22Rv1 (cell line): ENCODE results near the gene PPARG.

Experiments
- H3K27ac ChIP-seq: fragments of 450-650 bp; 2 replicates; pipeline ENCODE4 v1.5.1; 2017
- ZFX ChIP-seq: fragments of 450-650 bp; IDR thresholded peaks from 2 replicates; pipeline ENCODE4 v1.6.1; 2017; ENCODE audit warnings: antibody characterized with exemption, borderline replicate concordance
- TF ChIP-seq, protein P1 (sequence below): fragments of 450-650 bp; IDR thresholded peaks from 2 replicates; pipeline ENCODE4 v1.5.1; 2017; ENCODE audit warnings: mild to moderate bottlenecking

Gene PPARG

DNA sequence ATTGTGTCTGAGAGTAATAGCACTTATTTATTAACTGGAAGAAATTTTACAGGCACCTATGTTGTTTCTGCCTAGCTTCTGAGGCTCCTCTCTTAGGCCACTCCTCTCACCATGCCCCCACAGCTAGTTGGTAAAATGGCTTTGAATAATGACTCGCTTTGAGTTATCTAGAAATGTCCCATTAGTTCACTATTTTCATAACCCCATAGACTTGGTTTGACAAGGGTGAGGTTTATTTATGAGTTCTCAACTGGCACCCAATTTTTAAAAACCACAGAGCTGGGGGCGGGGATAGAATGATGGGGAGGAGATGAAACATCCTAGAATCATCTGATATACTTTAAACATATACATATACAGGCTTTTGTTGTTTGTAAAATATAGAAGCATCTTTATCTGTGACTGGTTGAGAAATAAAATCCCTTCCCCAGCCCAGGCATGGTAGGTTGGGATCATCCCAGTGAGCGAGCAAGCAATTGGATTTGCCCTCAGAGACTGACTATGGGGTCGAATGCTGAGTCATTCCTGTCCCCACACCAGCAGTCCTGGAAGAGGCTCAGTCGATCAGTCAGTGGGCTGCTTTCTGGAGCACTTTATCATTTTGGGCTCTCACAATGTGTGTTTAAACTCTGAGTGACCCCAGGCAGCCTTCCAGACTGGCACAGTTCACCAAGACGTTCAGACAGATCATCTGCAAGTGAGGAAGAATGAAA is 135.2 kb downstream of the PPARG start:
- TF ChIP-seq, protein P1, sequence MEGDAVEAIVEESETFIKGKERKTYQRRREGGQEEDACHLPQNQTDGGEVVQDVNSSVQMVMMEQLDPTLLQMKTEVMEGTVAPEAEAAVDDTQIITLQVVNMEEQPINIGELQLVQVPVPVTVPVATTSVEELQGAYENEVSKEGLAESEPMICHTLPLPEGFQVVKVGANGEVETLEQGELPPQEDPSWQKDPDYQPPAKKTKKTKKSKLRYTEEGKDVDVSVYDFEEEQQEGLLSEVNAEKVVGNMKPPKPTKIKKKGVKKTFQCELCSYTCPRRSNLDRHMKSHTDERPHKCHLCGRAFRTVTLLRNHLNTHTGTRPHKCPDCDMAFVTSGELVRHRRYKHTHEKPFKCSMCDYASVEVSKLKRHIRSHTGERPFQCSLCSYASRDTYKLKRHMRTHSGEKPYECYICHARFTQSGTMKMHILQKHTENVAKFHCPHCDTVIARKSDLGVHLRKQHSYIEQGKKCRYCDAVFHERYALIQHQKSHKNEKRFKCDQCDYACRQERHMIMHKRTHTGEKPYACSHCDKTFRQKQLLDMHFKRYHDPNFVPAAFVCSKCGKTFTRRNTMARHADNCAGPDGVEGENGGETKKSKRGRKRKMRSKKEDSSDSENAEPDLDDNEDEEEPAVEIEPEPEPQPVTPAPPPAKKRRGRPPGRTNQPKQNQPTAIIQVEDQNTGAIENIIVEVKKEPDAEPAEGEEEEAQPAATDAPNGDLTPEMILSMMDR, result no peak
- no peak for TF ChIP-seq ZFX
- no peak overlapping the region for H3K27ac ChIP-seq

DNA sequence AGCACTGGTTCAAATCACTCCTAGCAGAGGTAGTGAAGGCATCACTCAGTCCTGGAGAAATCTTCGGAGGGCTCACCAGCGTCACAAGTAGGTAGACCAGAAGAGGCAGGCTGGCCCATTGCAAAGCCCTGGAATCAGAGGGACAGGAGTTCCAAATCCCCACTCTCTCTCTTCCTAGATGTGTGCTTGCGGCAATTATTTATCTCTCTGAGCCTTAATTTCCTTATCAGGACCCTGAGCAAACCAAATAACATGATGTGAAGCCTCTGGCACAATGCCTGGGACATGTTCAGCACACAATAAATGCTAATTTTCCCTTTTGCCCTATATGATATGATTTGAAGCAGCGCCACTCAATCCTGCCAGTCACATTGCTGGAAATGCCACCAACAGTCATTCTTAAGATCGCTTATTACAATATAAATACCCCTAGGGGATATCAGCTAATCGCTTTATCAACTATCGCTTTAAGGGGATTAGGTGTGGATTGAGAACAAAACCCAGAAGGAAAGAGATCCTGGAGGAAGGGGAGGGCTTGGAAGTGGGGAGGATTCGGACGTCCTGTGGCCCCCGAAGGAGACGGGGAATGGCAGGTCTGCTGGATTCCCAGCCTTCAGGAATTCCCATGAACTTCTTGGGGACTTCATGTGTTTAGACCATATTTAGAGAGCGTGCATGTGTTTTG is 135.9 kb downstream of the PPARG start:
- H3K27ac ChIP-seq, result no peak overlapping the region
- no peak for TF ChIP-seq ZFX
- TF ChIP-seq, protein P1, result no peak

DNA sequence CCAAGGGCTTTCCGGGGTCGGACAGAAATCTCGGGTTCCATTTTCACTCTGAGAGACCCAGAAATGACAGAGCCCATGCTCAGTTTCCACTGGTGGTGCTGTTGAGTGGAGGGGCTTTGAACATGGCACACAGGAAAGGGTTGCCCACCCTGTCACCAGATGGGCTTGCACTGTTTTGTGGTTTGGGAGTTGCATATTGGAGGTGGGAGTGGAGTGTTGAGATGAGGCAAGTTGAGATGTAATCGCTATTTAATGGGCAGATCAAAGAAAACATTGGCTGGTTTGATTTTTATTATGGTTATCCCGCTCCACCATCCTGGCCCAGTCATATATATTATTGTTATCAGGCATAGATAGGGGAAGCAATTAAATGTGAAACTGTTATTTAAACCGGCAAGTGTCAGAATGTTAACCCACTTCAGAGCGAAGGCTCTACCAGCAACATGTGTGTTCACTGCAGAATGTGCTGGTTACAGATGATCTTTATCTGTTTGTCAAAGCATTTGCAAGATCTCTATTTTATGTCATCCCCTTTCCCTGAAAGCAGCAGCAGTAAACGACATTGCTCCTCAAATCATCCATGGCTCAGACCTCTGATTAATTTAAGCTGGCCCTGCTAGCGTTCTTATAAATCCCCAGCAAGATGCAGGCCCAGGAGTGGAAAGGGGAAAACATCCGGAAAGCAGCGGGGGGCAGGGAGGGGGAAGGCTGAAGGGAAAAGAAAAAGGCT is 137.1 kb downstream of the PPARG start:
- no peak overlapping the region for H3K27ac ChIP-seq

DNA sequence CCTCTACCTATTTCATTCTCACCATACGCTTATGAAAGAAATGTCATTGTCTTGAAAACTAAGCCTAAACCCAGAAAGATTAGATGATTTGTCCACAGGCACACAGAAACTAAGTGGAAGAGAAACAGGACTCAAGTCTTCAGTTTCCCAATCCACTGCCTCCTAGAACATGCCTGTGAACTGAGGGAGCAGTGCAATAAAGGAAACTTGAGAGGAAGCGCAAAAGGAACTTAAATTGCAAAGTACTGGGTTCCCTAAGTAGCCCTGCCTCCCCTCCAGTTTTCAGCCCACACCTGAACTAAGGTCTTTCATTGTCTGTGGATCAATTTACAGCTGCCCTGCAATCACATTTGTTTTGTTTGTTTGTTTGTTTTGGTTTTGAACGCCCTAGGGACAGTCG is 138.7 kb downstream of the PPARG start:
- H3K27ac ChIP-seq, result no peak overlapping the region
- no peak for TF ChIP-seq ZFX
- TF ChIP-seq, protein P1, result no peak

More for the DNA sequence above, 137.1 kb downstream of the PPARG start:
- no peak for TF ChIP-seq ZFX
- TF ChIP-seq, protein P1, result no peak

DNA sequence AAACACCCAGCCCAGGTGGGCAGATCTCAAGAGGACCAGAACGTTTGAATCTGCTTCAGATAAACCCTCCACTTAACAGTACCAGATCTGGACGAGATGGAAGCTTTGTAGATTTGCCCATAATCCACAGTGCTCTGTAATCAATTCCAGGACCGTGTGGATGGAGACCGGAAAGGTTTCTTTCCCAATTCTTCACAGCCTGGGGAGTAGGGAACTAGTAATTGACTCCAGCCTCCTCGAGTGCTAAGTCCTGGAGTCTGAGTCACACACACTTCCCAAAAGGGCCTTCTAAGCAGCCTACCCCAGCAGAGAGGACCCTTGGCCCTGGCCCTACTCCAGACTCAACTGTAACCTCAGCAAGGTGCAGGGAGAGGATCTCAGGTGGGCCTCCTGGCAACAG is 139.3 kb downstream of the PPARG start:
- no peak overlapping the region for H3K27ac ChIP-seq
- TF ChIP-seq, protein P1, result no peak
- TF ChIP-seq ZFX, result no peak

DNA sequence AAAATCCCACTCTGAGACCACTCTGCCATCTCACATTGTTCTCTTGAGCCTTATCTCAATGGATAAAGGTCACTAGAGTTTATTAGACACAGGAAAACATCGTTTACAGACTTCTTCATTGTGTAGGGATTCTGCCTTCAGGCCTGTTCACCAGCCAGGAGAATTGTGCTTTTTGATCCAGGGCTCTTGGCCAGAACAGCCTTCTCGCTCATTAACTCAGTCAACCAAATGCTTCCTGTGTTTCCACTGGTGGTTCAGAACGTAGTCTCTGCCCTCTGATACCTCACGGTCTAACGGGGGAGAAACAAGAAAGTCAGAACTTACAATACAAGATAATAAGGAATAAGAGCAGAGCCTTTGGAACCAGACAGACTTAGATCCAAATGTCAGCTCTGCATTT is 141.2 kb downstream of the PPARG start:
- H3K27ac ChIP-seq, result no peak overlapping the region
- no peak for TF ChIP-seq ZFX
- TF ChIP-seq, protein P1, result no peak

DNA sequence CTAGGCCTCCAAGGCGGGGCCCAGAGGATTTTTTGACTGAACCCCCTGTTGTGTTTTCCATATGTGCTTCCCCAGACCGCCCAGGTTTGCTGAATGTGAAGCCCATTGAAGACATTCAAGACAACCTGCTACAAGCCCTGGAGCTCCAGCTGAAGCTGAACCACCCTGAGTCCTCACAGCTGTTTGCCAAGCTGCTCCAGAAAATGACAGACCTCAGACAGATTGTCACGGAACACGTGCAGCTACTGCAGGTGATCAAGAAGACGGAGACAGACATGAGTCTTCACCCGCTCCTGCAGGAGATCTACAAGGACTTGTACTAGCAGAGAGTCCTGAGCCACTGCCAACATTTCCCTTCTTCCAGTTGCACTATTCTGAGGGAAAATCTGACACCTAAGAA is 145.0 kb downstream of the PPARG start:
- TF ChIP-seq ZFX, result no peak
- TF ChIP-seq, protein P1, result no peak
- H3K27ac ChIP-seq, result no peak overlapping the region
